SW480 (cell line): ENCODE measurements around the gene NKD1.

ENCODE experiments used
- DNase-seq: peaks from one replicate; pipeline ENCODE4 v3.0.0-alpha.2; 2016; ENCODE audit warnings: low spot score

Gene NKD1

DNA sequence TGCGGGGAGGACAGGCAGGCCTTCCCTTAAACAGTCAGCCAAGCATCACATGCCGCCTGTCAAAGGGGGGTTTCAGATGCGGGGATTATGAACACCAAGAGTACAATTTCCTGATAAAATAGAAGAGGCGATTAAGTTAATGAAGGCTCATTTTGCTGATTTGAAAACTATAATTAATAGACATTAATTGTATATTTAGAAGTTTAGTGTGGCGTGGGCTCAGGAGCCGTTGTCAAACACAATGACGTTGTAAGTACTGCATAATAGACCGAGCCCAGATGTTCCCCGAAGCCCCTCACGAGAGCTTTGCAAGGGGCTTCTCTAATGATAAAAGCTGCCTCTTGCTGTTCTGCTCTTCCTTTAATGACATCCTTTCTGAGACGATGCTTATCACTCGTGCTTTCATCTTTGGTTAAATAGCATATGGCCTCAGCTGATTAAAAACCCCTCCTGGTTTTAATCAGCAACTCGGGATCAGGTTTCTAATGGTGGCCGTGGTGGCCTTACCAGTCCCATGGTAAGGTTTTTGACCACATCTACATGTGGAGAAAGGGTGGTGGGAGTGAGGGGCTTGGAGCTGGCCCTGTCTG is 104.7 kb downstream of the NKD1 start:
- DNase-seq, result no peak

DNA sequence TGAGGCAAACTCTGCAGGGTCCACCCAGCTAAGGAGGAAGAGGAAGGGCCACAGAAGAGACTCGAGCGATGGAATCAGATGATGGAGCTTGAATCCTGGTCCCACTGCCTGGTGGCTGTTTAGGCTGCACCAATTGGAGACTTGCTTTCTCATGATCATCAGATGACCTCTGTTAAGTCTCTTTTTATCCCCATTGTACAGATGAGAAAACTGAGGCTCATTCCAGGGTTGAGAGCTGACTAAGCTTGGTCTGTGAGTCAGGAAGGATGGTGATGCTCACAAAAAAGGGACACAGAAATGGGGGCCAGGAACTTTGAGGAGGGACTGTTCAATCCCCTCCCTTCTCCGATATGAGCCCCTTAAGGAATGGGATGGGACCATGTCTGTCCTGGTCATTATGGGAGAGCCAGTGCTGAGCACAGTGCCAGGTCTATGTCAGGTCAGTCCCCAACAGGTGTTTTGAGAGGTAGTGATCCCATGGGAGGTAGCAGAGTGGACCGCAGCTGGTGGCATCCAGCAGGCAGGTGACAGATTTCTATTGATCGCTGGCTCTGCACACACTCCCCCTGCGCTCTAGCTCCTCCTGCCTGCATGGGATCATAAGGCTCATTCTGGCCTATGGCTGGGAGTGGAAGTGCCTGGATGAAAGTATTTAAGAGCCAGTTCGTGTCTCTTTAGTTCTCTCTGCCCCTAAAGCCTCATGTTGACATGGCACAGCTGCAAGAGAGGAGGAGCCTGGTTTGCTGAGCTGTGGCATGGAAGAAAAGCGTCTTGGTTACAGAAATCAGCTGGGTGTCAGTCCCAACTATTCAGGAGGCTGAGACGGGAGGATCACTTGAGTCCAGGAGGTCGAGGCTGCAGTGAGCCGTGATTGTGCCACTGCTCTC is 105.7 kb downstream of the NKD1 start:
- DNase-seq, result no peak

DNA sequence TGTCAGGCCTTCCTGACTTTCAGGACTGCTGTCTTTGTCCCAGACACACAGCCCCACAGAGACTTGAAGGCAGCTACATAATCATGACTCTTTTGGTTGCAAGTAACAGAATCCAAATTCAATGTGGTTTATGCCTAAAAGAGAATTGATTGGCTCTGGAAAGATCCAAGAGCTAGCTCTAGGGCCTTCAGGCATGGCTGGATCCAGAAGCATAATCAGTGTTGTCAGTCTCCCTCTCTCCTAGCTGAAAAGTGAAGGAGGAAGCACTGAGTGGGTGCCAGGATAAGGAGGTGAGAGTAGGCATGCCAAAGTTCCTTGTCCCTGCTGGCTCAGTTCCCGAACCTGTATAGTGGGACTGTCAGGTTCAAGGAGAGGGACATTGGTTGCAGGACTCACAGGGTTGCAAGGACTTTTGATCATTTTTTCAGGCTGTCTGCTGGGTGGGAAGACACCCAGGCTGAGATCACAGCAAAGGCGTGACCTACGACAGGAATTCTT is 107.4 kb downstream of the NKD1 start:
- DNase-seq, result no peak

DNA sequence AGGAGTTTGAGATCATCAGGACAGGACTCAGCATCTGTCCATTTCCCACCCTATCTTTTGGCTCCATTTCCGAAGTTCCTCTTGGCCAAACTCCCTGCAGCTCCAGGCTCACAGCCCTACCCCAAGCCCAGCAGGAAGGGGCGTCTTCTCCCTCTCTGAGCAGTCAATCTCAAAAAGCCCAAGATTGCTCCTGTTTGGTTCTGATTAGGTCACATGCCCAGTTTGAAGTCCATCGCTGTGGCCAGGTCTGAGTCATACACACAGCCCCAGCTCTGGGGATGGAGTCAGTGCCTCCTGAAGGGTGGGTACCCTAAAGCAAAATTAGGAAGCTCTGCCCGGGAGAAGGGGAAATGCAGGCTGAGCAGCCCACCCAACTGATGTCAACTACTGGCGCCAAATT is 109.0 kb downstream of the NKD1 start:
- no peak for DNase-seq

DNA sequence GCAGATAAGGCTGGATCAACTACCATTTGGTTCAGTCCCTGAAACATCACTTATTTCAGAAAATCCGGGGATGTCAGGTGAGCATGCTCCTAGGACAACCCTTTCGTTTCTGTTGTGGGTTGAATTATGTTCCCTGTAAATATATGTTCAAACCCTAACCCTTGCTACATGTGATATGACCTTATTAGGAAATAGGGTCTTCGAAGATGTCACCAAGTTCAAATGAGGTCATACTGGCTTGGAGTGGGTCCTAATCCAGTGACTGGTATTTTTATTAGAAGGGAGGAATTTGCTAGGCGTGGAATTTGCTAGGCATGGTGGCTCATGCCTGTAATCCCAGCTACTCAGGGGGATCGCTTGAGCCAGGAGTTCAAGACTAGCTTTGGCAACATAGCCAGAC is 111.6 kb downstream of the NKD1 start:
- DNase-seq, result no peak

DNA sequence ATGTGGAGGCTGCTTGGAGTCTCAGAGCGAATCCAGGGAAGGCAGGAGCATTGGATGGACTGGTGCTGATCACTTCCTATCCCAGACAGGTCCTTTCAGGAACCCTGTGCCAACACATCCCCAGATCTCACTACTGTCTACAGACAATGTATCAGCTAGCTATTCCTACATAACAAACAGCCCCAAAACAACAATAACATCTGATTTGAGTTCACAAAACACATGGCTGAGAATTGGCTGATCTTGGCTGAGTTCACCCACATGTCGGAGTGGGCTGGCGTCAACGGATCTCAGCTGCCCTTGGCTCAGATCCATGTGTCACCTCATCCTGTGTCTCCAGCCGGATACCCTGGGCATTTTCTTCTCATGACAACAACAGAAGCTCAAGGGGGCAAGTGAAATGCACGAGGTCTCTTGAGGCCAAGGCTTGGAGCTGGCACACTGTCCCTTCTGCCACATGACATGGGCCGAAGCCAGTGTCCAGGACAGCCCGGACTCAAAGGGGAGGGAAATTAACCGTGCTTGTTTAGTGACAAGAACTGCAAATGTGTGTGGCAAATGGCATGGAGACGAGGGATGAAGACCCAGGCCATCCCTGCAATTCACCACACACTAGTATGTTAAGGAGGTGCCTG is 114.2 kb downstream of the NKD1 start:
- DNase-seq, result no peak

DNA sequence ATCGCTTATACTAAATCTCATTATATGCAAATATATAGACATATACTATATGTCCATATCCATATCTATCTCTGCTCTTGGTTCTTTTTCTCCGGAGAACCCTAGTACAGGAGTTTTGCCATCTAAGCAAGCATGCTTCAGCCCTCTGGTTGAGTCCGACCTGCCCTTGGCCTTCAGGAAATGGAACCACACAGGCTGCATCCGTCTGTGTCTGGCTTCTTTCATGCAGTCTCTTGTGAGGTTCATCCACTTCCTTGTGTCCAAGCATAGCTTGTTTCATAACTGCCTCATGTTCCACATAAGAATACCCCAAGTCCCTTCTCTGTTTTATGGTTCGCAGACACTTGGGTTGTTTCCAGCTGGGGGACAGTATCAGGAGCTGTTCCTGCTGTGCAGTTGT is 116.1 kb downstream of the NKD1 start:
- no peak for DNase-seq

DNA sequence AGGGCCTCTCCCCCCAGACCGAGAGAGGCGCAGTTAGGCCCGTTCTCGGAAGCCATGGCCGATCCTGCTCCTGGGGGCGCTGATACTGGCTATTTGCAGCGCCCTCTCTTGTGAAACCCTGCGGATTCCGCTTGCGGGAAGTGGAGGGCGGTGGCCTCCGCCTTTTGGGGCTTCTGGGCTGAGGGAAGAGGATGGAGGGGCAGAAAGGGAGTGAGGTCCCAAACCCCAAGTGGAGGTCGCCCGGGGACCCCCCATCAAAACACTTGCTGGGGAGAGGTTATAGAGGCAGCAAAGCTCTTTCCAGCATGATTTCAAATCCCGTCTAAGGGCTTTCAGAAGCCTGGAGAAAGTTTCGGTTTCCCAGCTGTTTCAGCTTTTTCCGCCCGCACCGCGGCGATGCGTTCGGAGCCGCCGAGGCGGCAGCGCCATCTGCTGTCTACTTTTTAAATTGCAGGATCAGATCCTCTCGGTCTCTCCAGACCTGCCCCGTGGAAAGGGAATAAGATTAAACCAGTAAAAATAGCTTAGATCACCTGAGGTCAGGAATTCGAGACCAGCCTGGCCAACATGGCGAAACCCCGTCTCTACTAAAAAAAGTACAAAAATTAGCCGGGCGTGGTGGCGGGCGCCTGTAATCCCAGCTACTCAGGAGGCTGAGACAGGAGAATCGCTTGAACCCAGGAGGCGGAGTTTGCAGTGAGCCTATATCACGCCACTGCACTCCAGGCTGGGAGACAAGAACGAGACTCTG is 117.1 kb downstream of the NKD1 start:
- DNase-seq, result no peak

DNA sequence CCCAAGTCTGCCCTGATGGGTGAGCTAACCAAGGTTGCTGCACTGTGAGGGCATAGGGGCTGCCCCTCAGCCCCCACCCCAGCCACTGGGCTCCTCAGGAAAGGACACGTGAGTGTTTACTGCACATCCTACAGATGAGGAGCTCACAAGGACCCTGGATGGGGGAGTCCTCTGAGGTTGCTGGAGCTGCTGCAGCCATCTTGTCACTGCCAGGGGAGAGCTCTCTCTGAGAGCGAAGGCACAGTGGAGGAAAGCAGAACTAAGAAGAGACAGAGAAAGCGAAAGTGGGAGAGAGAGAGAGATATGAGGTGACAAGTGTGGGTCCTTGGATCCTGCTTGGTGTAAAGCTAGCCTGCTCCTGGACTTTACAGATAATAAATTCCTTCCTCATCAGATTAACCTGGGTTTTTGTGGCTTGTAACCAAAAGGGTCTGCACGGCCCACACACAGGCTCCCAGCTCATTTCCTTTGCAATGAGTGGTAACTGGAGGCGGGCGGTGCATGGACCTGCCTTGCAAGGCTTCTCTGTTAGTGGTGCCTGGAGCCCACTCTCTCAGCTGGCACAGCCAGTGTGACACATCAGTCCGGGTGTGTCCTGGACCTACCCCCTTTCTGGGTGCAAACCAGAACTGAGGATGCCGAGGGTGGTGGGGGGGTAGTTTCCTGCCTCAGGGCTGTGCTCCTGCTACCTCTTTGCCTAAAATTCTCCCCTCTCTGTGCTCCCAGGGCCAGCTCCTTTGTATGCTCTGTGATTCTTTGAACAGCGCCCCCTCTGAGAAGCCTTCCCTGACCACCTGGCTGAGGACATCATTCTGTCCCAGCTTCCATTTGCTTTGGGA is 118.7 kb downstream of the NKD1 start:
- no peak for DNase-seq

DNA sequence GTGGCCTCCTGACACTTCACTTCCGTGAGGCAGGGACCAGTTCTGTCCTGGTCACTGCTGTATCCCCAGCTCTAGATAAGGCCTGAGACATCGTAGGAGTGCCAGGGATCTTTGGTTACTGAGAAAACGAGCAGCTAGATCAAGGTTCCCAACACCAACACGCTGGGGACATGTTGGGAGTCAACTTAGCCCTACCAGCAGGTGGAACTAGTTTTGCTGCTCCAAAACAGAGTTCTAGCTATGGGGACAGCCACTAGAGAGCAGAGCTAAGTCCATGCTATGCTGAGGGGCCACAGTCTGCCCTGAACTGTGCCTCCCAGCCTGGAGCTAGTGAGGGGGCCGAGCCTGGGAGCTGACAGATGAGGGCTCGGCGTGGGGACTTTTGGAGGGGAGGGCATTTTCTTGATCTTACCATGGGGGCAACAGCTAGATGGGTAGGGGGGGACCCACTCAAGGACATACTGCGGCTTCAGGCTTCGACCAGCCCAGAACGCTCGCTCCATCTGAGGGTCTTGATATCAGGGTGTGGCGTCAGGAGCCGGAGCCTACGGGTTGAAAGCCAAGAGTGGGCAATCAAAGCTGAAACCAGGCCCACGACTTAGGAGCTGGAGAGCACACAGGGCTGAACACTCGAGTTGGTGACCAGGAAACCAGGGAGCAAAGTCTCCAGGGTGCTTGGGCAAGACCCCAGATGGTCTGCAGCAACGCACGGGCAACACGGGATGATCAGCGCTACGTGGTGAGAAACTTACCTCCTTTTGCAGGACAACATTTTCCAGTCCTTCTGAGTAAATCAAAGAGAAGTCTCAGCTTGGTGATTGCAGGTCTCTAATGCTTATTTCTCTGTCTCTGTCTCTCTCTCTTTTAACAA is 119.5 kb downstream of the NKD1 start:
- DNase-seq, result no peak

DNA sequence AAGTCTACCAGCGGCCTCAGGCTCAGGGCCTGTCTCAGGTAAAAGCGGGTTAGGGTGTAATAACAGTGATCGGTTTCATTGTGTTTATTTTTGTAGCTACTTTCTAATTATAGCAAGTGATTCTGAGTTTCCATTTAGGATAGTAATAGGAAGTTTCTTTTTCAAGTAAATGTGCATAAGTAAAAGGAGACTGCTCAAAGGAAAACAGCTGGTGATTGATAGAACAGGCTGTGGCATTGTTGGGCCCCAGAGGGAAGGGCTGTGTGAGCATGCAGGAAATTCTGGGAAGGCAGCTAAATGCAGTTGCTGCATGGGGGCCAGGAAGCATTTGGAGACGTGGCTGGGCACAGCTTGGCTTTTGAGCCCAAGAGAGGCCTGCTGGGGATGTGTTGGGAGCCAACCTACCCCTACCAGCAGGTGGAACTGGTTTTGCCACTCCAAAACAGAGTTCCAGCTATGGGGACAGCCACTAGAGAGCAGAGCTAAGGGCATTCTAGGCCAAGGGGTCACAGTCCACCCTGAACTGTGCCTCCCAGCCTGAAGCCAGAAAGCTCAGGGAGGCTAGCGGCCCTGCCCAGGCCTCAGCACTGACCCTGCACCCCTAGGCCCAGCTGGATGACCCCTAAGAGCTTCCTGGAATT is 120.3 kb downstream of the NKD1 start:
- DNase-seq, result no peak

DNA sequence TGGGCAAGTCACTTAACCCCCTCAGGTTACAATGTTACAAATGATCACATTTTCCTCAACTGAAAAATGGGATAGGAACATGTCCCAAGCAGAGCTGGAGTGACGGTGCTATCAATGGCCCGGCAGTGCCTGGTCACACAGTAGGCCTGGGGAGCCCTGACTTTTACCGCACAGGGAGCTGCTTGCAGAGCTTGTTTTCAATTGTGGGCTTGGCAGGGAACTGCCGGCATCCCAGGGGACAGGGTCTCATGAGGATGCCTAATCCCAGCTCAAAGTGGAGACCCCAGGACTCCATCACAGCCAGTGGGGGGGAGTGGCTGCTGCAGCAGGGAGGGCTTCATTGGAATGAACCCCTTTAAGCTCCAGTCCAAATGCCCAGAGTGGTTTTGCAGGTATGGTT is 121.5 kb downstream of the NKD1 start:
- no peak for DNase-seq

DNA sequence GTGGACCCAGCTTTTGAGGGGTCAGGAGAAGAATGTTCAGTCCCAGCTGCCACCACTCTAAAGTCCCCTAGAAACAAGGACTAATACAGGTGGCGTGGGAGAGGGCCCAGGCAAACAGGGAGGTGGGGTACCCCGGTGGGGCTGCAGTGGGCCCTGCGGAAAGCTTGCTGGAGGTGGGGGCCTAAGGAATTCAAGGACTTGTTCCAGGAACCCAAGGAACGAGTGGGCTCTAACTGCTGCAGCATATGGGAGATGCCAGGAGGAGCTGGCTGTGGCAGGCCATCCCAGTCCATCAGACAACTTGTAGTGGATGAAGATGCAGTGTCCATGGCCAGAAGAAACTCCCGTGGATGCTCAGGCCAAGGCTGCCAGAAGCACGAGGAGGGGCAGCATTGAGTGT is 122.3 kb downstream of the NKD1 start:
- DNase-seq, result no peak

DNA sequence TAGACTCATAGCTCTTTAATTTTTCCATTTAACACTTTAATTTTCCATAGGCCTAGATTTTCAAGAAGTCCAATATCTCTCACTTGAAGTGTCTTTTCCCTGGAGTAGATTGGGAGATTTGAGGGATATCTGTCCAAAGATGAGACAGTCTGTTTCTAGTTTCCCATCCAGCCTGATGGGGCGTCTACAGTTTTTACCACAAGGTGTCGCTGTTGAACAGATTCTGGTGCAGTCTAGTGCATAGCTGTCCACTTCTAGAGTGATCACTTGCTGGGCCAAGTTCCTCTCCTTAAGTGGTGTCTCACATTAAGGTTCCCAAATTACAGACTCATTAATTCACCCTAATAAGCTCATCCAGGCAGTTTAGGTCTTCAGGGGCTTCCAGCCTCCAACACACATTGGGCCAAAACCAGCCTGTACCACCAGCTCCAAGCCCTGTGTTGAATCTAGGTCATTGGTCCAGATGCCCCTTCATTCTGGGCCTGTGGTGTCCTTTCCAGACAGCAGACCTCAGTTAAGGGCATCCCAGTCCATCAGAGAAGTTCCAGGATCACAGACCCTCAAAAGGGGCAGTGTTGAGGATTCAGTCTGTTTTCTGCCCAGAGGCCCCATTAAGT is 123.6 kb downstream of the NKD1 start:
- no peak for DNase-seq

DNA sequence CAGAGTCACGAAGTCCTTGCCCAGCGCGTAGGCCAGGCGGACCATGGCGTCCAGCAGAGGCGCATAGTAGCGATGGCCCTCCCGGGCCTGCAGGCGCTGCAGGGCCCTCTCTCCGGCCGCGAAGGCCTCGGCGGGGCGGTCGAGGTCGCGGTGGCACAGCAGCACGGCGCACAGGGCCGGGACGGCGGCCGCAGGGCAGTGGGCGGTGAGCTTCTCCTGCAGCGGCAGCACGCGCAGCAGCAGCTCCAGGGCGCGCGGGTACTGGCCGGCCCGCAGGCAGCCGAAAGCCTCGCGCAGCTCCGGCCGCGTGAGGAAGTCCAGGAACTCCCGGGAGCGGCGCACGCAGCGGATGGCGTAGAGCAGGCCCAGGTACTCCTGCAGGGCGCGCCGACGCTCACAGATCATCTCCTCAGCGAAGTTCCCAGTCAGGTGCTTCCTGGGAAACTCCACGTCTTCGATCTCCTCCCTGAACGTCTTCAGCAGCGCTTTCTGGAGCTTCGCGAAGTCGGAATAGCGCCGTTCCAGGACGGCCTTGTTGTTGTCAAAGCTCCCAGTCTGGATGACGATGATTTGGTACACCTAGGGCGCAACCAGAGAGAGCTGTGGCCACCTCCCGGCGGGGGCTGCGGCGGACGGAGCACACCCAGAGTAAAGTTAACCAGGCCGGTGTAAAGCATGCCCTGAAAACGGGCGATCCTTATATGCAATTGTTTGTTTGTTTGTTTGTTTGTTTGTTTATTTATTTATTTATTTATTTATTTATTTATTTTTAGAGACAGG is 125.5 kb downstream of the NKD1 start:
- no peak for DNase-seq

DNA sequence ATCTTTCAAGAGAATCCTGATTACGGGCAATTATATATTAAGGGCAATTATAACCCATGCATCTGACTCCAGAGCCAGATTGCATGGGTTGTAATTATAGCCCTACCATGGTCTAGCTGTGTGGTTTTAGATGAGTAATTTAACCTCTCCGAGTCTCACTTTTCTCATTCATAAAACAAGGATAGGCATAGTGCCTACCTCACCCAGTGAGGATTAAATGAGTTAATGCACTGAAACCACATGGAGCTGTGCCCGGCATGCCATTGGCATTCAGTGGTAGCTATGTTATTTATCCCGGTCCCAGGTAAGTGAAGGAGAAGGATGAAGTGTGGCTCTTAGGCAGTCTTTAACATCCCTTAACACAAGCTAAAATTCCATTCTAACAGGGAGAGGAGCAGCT is 126.6 kb downstream of the NKD1 start:
- no peak for DNase-seq

DNA sequence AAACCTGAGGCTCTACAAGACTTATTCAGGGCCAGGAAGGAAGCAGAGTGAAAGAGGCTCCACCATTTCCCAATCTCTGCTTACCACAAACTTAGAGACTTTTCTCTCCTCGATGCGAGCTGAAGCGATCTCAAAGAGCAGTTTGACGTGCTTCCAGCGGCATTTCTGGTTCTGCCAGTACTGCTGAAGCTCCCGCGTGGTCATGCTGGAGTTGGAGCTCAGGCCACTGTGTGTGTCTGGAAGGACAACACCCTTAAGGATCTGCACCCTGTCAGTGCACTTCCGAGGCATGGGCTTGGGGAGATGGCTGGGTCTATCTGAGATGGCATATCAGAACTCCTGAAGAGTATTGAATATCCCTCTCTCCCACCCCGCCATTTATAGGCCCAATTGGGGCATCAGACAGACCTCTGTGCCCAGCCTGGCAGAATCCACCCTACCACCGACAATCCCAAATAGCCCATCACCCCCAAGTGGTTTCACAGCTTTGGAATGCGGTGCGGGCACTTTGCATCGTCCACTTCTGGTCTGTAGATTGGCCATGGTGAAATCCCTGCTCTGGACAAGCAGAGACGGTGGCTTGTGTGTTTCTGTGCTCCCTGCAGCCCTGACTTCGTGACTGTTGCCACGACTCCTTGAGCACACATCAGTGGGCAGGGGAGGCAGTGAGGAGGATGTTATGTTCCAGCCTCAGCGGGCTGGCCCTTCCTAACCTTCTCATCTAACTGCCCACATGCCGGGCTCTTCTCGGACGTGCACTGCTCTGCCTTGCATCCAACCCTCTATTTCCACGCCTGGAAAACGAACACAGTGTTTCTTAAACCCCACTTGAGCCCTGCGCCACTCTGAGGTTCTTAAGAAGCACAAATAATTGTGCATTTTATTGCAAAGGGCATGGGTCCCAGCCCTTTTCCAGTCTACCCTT is 127.8 kb downstream of the NKD1 start:
- DNase-seq, result no peak
